Heart left ventricle (tissue), 13 donors: ENCODE data around the gene SNX15.

Experiments used
- POLR2A ChIP-seq, 2 donors: fragments of 450-650 bp; IDR thresholded peaks; one replicate each; pipeline ENCODE4 v1.6.1; 2017; ENCODE audit warnings: antibody characterized with exemption in 2 of 2, mild to moderate bottlenecking in 2 of 2, moderate library complexity in 2 of 2
- TF ChIP-seq, protein P1 (sequence below), 12 donors: fragments of 200-600 bp; sonication (generic) in 4 of 12; IDR thresholded peaks; one replicate each; pipeline versions ENCODE4 v1.5.0 to v1.8.0; 2018 to 2022; ENCODE audit warnings: antibody characterized with exemption in 12 of 12, mild to moderate bottlenecking in 5 of 12
- donor health status: ischemic (EF 13 %, LVEDD 7.1; RV severe dilation, severe dysfunction).
- donor health status: DM: no; HTN: yes; CAD: no.
- donor health status: DM: no; HTN: no; CAD: no.
- donor health status: ischemic (EF 25% LVEDD 6.9; RV normal size, moderate dysfunction).
- donor health status: ischemic (EF 25% LVEDD 5.7; RV mildly dilated, moderate dysfunction).
- donor health status: ischemic (EF 35%, LVEDD 5.7; RV mildly dilated, moderate dysfunction).
- donor health status: nonischemic (EF 11% LVEDD 7.7; RV severe dilation, severe dysfunction).
- donor health status: DM: yes; HTN: yes; CAD: no.
- donor health status: PGD.
- donor health status: ischemic (EF 29% LVEDD 5.4; RV normal size, mild dysfunction).
- donor health status: nonischemic (EF 23%, LVEDD 6.1; RV moderate dilation, normal function).

DNA sequence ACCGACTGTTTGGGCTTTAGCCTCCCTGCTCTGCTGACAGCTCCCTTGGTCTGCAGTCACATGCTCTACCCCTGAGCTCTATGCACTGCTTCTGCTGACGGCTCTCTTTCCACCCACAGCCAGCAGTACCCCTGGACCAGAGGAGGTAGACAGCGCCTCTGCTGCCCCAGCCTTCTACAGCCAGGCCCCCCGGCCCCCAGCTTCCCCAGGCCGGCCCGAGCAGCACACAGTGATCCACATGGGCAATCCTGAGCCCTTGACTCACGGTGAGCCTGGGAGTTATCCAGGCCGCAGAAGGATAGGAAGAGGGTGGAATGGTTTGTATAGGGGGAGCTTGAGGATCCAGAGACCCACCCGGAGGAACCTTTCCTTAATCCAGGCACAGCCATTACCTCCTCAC is 59.6 kb downstream of the SNX15 start:
- TF ChIP-seq, protein P1, sequence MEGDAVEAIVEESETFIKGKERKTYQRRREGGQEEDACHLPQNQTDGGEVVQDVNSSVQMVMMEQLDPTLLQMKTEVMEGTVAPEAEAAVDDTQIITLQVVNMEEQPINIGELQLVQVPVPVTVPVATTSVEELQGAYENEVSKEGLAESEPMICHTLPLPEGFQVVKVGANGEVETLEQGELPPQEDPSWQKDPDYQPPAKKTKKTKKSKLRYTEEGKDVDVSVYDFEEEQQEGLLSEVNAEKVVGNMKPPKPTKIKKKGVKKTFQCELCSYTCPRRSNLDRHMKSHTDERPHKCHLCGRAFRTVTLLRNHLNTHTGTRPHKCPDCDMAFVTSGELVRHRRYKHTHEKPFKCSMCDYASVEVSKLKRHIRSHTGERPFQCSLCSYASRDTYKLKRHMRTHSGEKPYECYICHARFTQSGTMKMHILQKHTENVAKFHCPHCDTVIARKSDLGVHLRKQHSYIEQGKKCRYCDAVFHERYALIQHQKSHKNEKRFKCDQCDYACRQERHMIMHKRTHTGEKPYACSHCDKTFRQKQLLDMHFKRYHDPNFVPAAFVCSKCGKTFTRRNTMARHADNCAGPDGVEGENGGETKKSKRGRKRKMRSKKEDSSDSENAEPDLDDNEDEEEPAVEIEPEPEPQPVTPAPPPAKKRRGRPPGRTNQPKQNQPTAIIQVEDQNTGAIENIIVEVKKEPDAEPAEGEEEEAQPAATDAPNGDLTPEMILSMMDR (IDR thresholded peaks at IDR 0.05) = no peak
- no peak for TF ChIP-seq POLR2A (IDR thresholded peaks at IDR 0.05)
